B cell (primary cell): ENCODE results near the gene TNFSF4. TPM values are rescaled to one million over a fixed set of nuclear protein-coding genes. Genes with fewer than 3 reads are reported as not detected.

Experiments
- ATAC-seq: fragments of 200-7000 bp; cut with Tn5 transposase; one replicate; pipeline ENCODE4 v1.10.0; 2021; ENCODE audit warnings: low read depth, mild to moderate bottlenecking, moderate number of reproducible peaks, moderate library complexity
- CTCF ChIA-PET: fragments of 350-600 bp; sonication (Branson Sonifier 250); formaldehyde crosslinking; loops from one replicate; lab custom pipeline; 2021; ENCODE audit warnings: antibody characterized with exemption, inconsistent platforms; lab: Charles Lee
- POLR2A ChIA-PET: fragments of 350-600 bp; sonication (Branson Sonifier 250); formaldehyde crosslinking; loops from one replicate; lab custom pipeline; 2021; ENCODE audit warnings: antibody characterized with exemption; lab: Charles Lee
- DNase-seq: peaks from one replicate; pipeline ENCODE4 v3.0.0; 2013
- H2AFZ ChIP-seq: 2 replicates; pipeline ENCODE4 v1.6.1; 2012; ENCODE audit warnings: mild to moderate bottlenecking, low read depth, low read length; ENCODE audit not compliant: insufficient read depth, poor library complexity, severe bottlenecking
- H3K27ac ChIP-seq, 2 donors: 1 replicate in 1 of 2; 2 replicates in 1 of 2; pipeline ENCODE4 v1.5.1; 2012 to 2013; ENCODE audit warnings: low read length in 2 of 2, mild to moderate bottlenecking in 2 of 2, moderate library complexity in 1 of 2
- H3K27me3 ChIP-seq, 4 experiments: fragments of 200-600 bp in 1 of 4; sonication (generic) in 1 of 4; replicated peaks in 1 of 4; 1 replicate in 2 of 4; 2 replicates in 2 of 4; pipeline versions ENCODE4 v1.6.1 to v1.7.0; 2013 to 2016; ENCODE audit warnings: low read length in 3 of 4, mild to moderate bottlenecking in 2 of 4, mixed read lengths in 1 of 4, moderate library complexity in 1 of 4; ENCODE audit not compliant: insufficient read depth in 4 of 4, control insufficient read depth in 3 of 4; ENCODE audit errors: control extremely low read depth in 1 of 4
- H3K36me3 ChIP-seq, 2 experiments: replicated peaks in 1 of 2; 1 replicate in 1 of 2; 2 replicates in 1 of 2; pipeline versions ENCODE4 v1.6.1 to v1.7.1; 2013; ENCODE audit warnings: low read length in 1 of 2; ENCODE audit not compliant: insufficient read depth in 2 of 2, control insufficient read depth in 1 of 2; ENCODE audit errors: control extremely low read depth in 1 of 2, extremely low read depth in 1 of 2
- H3K4me1 ChIP-seq, 2 donors: fragments of 200-600 bp in 1 of 2; sonication (generic) in 1 of 2; 1 replicate in 1 of 2; 2 replicates in 1 of 2; pipeline versions ENCODE4 v1.5.1 to v1.6.1; 2013 to 2017; ENCODE audit warnings: low read length in 2 of 2; ENCODE audit not compliant: control insufficient read depth in 2 of 2, insufficient read depth in 2 of 2
- H3K4me2 ChIP-seq: replicated peaks from 2 replicates; pipeline ENCODE3; 2012; ENCODE audit warnings: mild to moderate bottlenecking, low read depth, low read length; ENCODE audit not compliant: poor library complexity, severe bottlenecking
- H3K4me3 ChIP-seq, 5 experiments: fragments of 200-600 bp in 1 of 5; sonication (generic) in 1 of 5; 1 replicate in 3 of 5; 2 replicates in 2 of 5; pipeline versions ENCODE4 v1.5.1 to v1.7.0; 2011 to 2016; ENCODE audit warnings: low read length in 4 of 5, mild to moderate bottlenecking in 4 of 5, low read depth in 2 of 5, control low read depth in 1 of 5, moderate library complexity in 1 of 5; ENCODE audit not compliant: insufficient read depth in 1 of 5; ENCODE audit errors: control extremely low read depth in 1 of 5, extremely low read depth in 1 of 5
- H3K79me2 ChIP-seq: fragments of 200-600 bp; sonication (generic); one replicate; pipeline ENCODE4 v1.6.0; 2016; ENCODE audit warnings: low read length; ENCODE audit not compliant: control insufficient read depth, insufficient read depth
- H3K9ac ChIP-seq: fragments of 200-600 bp; sonication (generic); 2 replicates; pipeline ENCODE4 v1.6.1; 2017; ENCODE audit warnings: mild to moderate bottlenecking, low read length, moderate library complexity
- H3K9me3 ChIP-seq, 3 donors: one replicate each; pipeline versions ENCODE4 v1.6.1 to v1.7.1; 2013; ENCODE audit warnings: low read length in 2 of 3; ENCODE audit not compliant: control insufficient read depth in 2 of 3, insufficient read depth in 1 of 3; ENCODE audit errors: control extremely low read depth in 1 of 3
- H4K20me1 ChIP-seq: 2 replicates; pipeline ENCODE4 v1.6.0; 2012; ENCODE audit warnings: mild to moderate bottlenecking, low read length; ENCODE audit not compliant: insufficient read depth, control insufficient read depth, poor library complexity, severe bottlenecking
- H3K27ac Mint-ChIP-seq: one replicate; pipeline ENCODE4 v1.8.0; 2021; ENCODE audit warnings: mixed read lengths
- H3K27me3 Mint-ChIP-seq: one replicate; pipeline ENCODE4 v1.8.0; 2021; ENCODE audit warnings: mixed read lengths
- H3K4me1 Mint-ChIP-seq: one replicate; pipeline ENCODE4 v1.8.0; 2021; ENCODE audit warnings: mixed read lengths
- H3K4me3 Mint-ChIP-seq: one replicate; pipeline ENCODE4 v1.8.0; 2021; ENCODE audit warnings: mixed read lengths
- H3K9me3 Mint-ChIP-seq: one replicate; pipeline ENCODE4 v1.8.0; 2022; ENCODE audit warnings: mixed read lengths; ENCODE audit not compliant: insufficient read depth
- EZH2 ChIP-seq: IDR thresholded peaks from 2 replicates; pipeline ENCODE4 v1.6.1; 2012; ENCODE audit warnings: borderline replicate concordance, low read depth, mild to moderate bottlenecking, moderate library complexity, low read length; ENCODE audit not compliant: insufficient read depth, poor library complexity, severe bottlenecking
- WGBS: methylation state at CpG from one replicate; pipeline ENCODE4 v1.1.5; 2013; ENCODE audit warnings: missing lambda C conversion rate; ENCODE audit not compliant: insufficient coverage; 5-methylcytosine and 5-hydroxymethylcytosine counted together
- intact Hi-C: fragments of 100-400 bp; cut with micrococcal nuclease; formaldehyde crosslinking; loops from one replicate; pipeline ENCODE4 v1.10.0; 2022
- polyA plus RNA-seq: library from polyadenylated mRNA; depleted of rRNA; stranded (reverse); fragments of >200 nt; gene quantifications from 2 replicates; pipeline ENCODE4 v1.2.3, GENCODE V29; 2012
- total RNA-seq, 2 donors: library from RNA; stranded (reverse); fragments of 120-200 nt in 1 of 2; gene quantifications; 1 replicate in 1 of 2; 2 replicates in 1 of 2; pipeline versions ENCODE4 v1.2.3 to v1.2.4, GENCODE V29; 2013 to 2022
- TF ChIP-seq, protein P1 (sequence below): fragments of 200-600 bp; IDR thresholded peaks from one replicate; pipeline ENCODE4 v1.8.0; 2022; ENCODE audit warnings: antibody characterized with exemption, mild to moderate bottlenecking

TNFSF4 gene
- total and polyA plus RNA-seq, 2 donors (not counting 1 experiment from before 2014, with no cell fraction given): 1.0 to 1.5 TPM

DNA sequence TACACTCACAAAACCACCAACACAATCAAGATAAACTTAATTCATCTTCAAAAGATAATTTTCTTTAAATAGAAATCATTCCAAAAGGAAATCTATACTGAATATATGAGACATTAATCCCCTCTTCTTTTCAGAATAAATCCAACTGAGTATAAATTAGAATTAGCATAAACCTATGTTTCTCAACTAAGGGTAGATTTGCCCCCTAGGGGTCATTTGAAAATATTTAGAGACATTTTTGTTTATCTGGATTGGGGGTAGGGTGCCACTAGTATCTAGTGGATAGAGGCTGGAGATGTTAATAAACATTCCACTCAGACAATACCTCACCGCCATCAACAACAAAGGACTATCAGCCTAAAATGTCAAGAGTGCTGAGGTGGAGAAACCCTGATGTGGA, 6.5 kb upstream of the TNFSF4 start:
- H4K20me1 ChIP-seq: no peaks in the 10 kb centered on the region
- no peak overlapping the region for H3K9ac ChIP-seq
- H3K9me3 ChIP-seq: no peaks in the 10 kb centered on the region
- no peak overlapping the region for H3K4me2 ChIP-seq
- ChIA-PET POLR2A (no interaction called here), CTCF (interaction anchor here (0.7 to 22.8 kb wide), 4 partner anchors 194 to 470 kb away, joined by 3 to 472 read pairs (median 5); no protein-coding TSS in a partner anchor)
- no peak overlapping the region for H3K27ac ChIP-seq
- H3K9me3 Mint-ChIP-seq: no peaks in the 10 kb centered on the region
- no peaks in the 10 kb centered on the region for H3K36me3 ChIP-seq
- H3K79me2 ChIP-seq: no peaks in the 10 kb centered on the region
- no peak for ATAC-seq
- TF ChIP-seq EZH2: no peak
- TF ChIP-seq, protein P1, sequence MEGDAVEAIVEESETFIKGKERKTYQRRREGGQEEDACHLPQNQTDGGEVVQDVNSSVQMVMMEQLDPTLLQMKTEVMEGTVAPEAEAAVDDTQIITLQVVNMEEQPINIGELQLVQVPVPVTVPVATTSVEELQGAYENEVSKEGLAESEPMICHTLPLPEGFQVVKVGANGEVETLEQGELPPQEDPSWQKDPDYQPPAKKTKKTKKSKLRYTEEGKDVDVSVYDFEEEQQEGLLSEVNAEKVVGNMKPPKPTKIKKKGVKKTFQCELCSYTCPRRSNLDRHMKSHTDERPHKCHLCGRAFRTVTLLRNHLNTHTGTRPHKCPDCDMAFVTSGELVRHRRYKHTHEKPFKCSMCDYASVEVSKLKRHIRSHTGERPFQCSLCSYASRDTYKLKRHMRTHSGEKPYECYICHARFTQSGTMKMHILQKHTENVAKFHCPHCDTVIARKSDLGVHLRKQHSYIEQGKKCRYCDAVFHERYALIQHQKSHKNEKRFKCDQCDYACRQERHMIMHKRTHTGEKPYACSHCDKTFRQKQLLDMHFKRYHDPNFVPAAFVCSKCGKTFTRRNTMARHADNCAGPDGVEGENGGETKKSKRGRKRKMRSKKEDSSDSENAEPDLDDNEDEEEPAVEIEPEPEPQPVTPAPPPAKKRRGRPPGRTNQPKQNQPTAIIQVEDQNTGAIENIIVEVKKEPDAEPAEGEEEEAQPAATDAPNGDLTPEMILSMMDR: peak; percentile 37
- no peak overlapping the region for H3K4me3 ChIP-seq
- WGBS: no CpG with 5 or more reads among the region's 1 CpG
- intact Hi-C loops: no loop called here
- H3K4me1 Mint-ChIP-seq: no peaks in the 10 kb centered on the region
- H3K27ac Mint-ChIP-seq: no peak overlapping the region
- no peaks in the 10 kb centered on the region for H3K4me1 ChIP-seq
- no peaks in the 10 kb centered on the region for H3K27me3 Mint-ChIP-seq
- H2AFZ ChIP-seq: no peak overlapping the region
- H3K27me3 ChIP-seq: no peaks in the 10 kb centered on the region
- peak; percentile 14 for DNase-seq
- no peak overlapping the region for H3K4me3 Mint-ChIP-seq

DNA sequence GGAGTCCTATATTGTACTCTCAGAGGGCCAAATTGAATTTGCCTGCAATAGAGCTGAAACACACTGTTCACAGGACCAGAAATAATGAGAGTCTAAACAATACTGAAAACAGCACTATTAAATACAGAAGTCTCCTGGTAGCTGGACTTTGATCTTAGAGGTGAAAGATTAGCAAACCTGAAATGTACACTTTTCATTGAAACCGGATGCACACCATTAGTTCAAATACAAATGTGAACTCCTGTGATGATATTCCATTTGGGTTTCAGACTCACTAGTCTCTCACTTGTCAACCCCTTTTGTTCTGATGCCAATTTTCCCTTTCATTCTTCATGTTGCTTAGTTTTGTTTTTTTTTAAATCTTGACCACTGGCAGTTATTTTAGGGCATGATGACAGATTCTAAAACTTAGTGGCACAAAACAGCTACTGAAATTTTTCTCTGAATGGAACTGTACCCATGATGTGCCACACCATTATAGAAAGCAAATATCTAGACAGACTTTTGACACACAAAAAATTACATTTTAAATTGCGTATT, 5.9 kb upstream of the TNFSF4 start:
- CTCF ChIA-PET: interaction anchor here (0.7 to 22.8 kb wide), 5 partner anchors 10 to 469 kb away, joined by 3 to 472 read pairs (median 4); no protein-coding TSS in a partner anchor
- Histone ChIP-seq H3K4me2 (no peak overlapping the region), H3K36me3 (no peaks in the 10 kb centered on the region), H3K9ac (no peak overlapping the region), H3K27me3 (no peaks in the 10 kb centered on the region), H2AFZ (no peak overlapping the region), H3K4me3 (no peak overlapping the region), H4K20me1 (no peaks in the 10 kb centered on the region), H3K27ac (no peak overlapping the region), H3K4me1 (no peaks in the 10 kb centered on the region), H3K79me2 (no peaks in the 10 kb centered on the region), H3K9me3 (no peaks in the 10 kb centered on the region)
- WGBS: 100% methylated on average over 1 of the region's 2 CpGs
- no peak overlapping the region for H3K4me3 Mint-ChIP-seq
- H3K9me3 Mint-ChIP-seq: no peaks in the 10 kb centered on the region
- POLR2A ChIA-PET: no interaction called here
- H3K27me3 Mint-ChIP-seq: no peaks in the 10 kb centered on the region
- no peaks in the 10 kb centered on the region for H3K4me1 Mint-ChIP-seq
- ATAC-seq: no peak
- TF ChIP-seq, protein P1: no peak
- TF ChIP-seq EZH2: no peak
- no peak overlapping the region for H3K27ac Mint-ChIP-seq
- no peak for DNase-seq
- intact Hi-C loops: no loop called here
